ENCODE results near the gene TMEM225B. TPM values are rescaled to one million over a fixed set of nuclear protein-coding genes. Genes with fewer than 3 reads are reported as not detected.
A peak's percentile ranks its signal among the peaks of the same experiment; 100 is the strongest.

TMEM225B gene
- total and polyA plus RNA-seq, 10 donors: 0.43 to 1.6 (median 1.0) TPM; not detected in 2

DNA sequence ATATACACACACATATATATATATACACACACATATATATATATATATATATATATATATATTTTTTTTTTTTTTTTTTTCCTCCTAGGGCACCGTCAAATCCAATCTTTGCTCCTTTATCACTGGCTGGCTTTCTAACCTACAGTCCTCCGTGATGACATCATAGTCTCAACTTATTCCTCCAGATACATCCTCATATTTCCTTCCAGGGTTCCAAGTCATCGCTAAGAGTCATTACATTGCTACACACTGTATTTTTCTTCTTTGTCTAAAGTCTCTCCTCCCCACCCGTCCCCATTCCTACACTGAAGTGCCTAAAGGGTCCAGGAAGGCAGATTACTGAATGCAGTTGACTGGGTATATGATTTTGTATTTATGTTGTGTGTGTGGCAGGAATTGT is 45.0 kb upstream of the TMEM225B start:
- no peak overlapping the region for H3K4me3 ChIP-seq
- peaks cover 0 to 6% (median under 1%) of the 10 kb centered on the region in 8 donors for H3K9me3 ChIP-seq
- peaks cover 21 to 60% (median 44%) of the 10 kb centered on the region in 6 donors for H3K4me1 ChIP-seq
- TF ChIP-seq POLR2A (IDR thresholded peaks at IDR 0.05) (no peak), POLR2AphosphoS5 (IDR thresholded peaks at IDR 0.05) (no peak)
- TF ChIP-seq, protein P1, sequence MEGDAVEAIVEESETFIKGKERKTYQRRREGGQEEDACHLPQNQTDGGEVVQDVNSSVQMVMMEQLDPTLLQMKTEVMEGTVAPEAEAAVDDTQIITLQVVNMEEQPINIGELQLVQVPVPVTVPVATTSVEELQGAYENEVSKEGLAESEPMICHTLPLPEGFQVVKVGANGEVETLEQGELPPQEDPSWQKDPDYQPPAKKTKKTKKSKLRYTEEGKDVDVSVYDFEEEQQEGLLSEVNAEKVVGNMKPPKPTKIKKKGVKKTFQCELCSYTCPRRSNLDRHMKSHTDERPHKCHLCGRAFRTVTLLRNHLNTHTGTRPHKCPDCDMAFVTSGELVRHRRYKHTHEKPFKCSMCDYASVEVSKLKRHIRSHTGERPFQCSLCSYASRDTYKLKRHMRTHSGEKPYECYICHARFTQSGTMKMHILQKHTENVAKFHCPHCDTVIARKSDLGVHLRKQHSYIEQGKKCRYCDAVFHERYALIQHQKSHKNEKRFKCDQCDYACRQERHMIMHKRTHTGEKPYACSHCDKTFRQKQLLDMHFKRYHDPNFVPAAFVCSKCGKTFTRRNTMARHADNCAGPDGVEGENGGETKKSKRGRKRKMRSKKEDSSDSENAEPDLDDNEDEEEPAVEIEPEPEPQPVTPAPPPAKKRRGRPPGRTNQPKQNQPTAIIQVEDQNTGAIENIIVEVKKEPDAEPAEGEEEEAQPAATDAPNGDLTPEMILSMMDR (IDR thresholded peaks at IDR 0.05 in 8 of 11, conservative IDR thresholded peaks at IDR 0.05 in 3 of 11): no peak
- no peak overlapping the region for H3K27ac ChIP-seq
- 93 to 99% (median 95%) methylated on average over 4 of the region's 4 CpGs for WGBS, 5 donors
- no peaks in the 10 kb centered on the region for H3K27me3 ChIP-seq (replicated peaks in 1 of 7)
- no peak for DNase-seq
- intact Hi-C loops (cut with DNase I; ENCODE audit: low total_unique reads): loop anchor here (5.0 kb wide), 1 partner anchor 46 kb away; no protein-coding TSS in a partner anchor
- peaks cover 0 to 46% (median 16%) of the 10 kb centered on the region in 6 donors for H3K36me3 ChIP-seq

DNA sequence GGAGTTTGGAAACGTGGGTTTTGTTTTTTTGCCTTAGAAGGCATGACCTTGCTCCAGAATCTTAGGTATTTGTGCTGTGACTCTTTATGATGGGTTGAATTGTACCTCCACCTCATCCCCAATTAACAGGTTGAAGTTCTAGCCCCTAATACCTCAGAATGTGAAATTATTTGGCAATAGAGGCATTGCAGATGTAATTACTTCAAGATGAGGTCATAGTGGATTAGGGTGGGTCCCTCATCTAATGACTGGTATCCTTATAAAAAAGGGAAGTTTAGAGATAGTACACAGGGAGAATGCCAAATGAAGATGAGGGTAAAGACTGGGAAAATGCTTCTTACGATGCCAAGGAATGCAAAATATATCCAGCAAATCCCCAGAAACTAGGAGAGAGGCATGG is 43.1 kb upstream of the TMEM225B start:
- intact Hi-C loops (cut with DNase I; ENCODE audit: low total_unique reads): loop anchor here (5.0 kb wide), 1 partner anchor 48 kb away; no protein-coding TSS in a partner anchor
- WGBS, 5 donors: 75 to 89% (median 88%) methylated on average over 2 of the region's 2 CpGs
- Histone ChIP-seq H3K9me3 (no peaks in the 10 kb centered on the region), H3K36me3 (peaks cover 0 to 39% (median 12%) of the 10 kb centered on the region in 6 donors), H3K4me3 (no peak overlapping the region), H3K4me1 (peaks cover 25 to 71% (median 53%) of the 10 kb centered on the region in 6 donors), H3K27ac (no peak overlapping the region), H3K27me3 (replicated peaks in 1 of 7) (no peaks in the 10 kb centered on the region)
- TF ChIP-seq POLR2A (IDR thresholded peaks at IDR 0.05): no peak
- TF ChIP-seq POLR2AphosphoS5 (IDR thresholded peaks at IDR 0.05): no peak
- TF ChIP-seq, protein P1 (IDR thresholded peaks at IDR 0.05 in 8 of 11, conservative IDR thresholded peaks at IDR 0.05 in 3 of 11): no peak
- no peak for DNase-seq

DNA sequence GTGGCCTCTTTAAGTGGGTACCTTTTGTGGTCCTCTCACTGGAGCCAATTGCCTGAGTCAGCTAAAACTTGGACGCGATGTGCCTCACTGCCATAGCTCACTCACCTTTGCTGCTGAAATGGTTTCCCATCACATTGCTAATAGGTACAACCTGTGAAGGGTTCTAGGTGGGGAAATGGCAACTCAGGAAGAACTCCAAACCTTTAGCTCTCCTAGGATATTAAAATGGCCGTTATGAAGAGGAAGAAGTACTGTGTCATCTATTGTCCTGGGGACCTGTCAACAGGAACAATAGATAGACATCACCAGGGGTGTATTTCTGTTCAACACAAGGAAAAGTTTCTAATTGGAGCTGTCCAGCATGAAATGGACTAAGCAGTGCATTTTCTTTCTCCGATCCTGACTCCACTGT is 40.9 kb upstream of the TMEM225B start:
- H3K4me1 ChIP-seq: peaks cover 20 to 76% (median 58%) of the 10 kb centered on the region in 6 donors
- H3K4me3 ChIP-seq: peak overlapping the region; percentile 36 to 95 (median 69)
- H3K36me3 ChIP-seq: peaks cover 0 to 61% (median 31%) of the 10 kb centered on the region in 6 donors
- H3K9me3 ChIP-seq: no peaks in the 10 kb centered on the region
- H3K27ac ChIP-seq: peak overlapping the region in 7 of 8 donors; percentile 92 to 100 (median 97)
- H3K27me3 ChIP-seq (replicated peaks in 1 of 7): no peaks in the 10 kb centered on the region
- DNase-seq: no peak
- 64 to 83% (median 75%) methylated on average over 4 of the region's 4 CpGs for WGBS, 5 donors
- intact Hi-C loops (cut with DNase I; ENCODE audit: low total_unique reads): no loop called here
- TF ChIP-seq POLR2AphosphoS5 (IDR thresholded peaks at IDR 0.05) (no peak), POLR2A (IDR thresholded peaks at IDR 0.05) (no peak)
- TF ChIP-seq, protein P1 (IDR thresholded peaks at IDR 0.05 in 8 of 11, conservative IDR thresholded peaks at IDR 0.05 in 3 of 11): no peak

DNA sequence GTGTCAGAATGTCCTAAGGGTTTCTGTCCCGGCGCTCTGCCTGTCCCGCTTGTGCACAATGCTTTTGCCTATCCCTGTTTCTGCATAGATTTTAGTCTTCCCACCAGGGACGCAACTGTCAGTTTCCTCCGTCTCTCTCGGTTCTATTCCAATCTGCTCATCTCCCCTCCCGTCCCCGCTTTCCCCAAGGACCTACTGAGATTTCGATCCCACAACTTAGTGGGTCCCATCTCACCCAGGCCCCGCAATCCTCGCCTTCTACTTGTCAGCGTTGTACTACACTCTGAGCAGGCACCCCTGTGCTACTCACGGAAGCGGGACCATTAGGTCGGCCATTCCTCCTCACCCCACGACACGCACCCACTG is 40.1 kb upstream of the TMEM225B start:
- peak overlapping the region; percentile 92 to 100 (median 98) for H3K27ac ChIP-seq
- H3K27me3 ChIP-seq (replicated peaks in 1 of 7): no peaks in the 10 kb centered on the region
- TF ChIP-seq, protein P1 (IDR thresholded peaks at IDR 0.05 in 8 of 11, conservative IDR thresholded peaks at IDR 0.05 in 3 of 11): no peak
- no peak for TF ChIP-seq POLR2AphosphoS5 (IDR thresholded peaks at IDR 0.05)
- TF ChIP-seq POLR2A (IDR thresholded peaks at IDR 0.05): no peak
- H3K9me3 ChIP-seq: no peaks in the 10 kb centered on the region
- H3K4me1 ChIP-seq: peaks cover 20 to 77% (median 52%) of the 10 kb centered on the region in 6 donors
- intact Hi-C loops (cut with DNase I; ENCODE audit: low total_unique reads): no loop called here
- WGBS, 5 donors: 3 to 6% (median 5%) methylated on average over 17 of the region's 17 CpGs
- DNase-seq: no peak
- peaks cover 0 to 68% (median 38%) of the 10 kb centered on the region in 6 donors for H3K36me3 ChIP-seq
- H3K4me3 ChIP-seq: peak overlapping the region; percentile 36 to 95 (median 69)

Measured in spleen (tissue), 11 donors.